LHCN-M2 (cell line): ENCODE measurements around the gene KCNS3. TPM values are rescaled to one million over a fixed set of nuclear protein-coding genes. Genes with fewer than 3 reads are reported as not detected.
"Not testable (repeated sequence)": the region's sequence is repeated elsewhere in the genome, so short reads cannot be mapped to it uniquely, and the experiment has no call there.

Experiments
- DNase-seq: peaks from one replicate; pipeline ENCODE4 v3.0.0-alpha.2; 2012; ENCODE audit warnings: low read depth
- total RNA-seq: library from RNA; depleted of rRNA; stranded (reverse); fragments of >200 nt; gene quantifications from 2 replicates; pipeline ENCODE4 v1.2.3, GENCODE V29; 2014

Gene KCNS3
- total RNA-seq, 1 experiment from 2014 or later: 1.1 TPM

- no peak for DNase-seq
Observed at GRCh38 chr2:17943444-17943843, 65.0 kb downstream of the KCNS3 start.

- DNase-seq: no peak
Observed at GRCh38 chr2:17947113-17947512, 68.6 kb downstream of the KCNS3 start.

- no peak for DNase-seq
Observed at GRCh38 chr2:17950006-17950405, 71.5 kb downstream of the KCNS3 start.

- DNase-seq: no peak
Observed at GRCh38 chr2:17951563-17951962, 73.1 kb downstream of the KCNS3 start.

GRCh38 chr2:17958466-17959092 lies 80.1 kb downstream of the KCNS3 start:
- no peak for DNase-seq

- DNase-seq: no peak
Observed at GRCh38 chr2:17959356-17959755, 80.9 kb downstream of the KCNS3 start.

- no peak for DNase-seq
Observed at GRCh38 chr2:17959833-17960232, 81.4 kb downstream of the KCNS3 start.

GRCh38 chr2:17960925-17961324 lies 82.5 kb downstream of the KCNS3 start:
- DNase-seq: no peak

- DNase-seq: no peak
Observed at GRCh38 chr2:17961789-17962188, 83.3 kb downstream of the KCNS3 start.

- DNase-seq: peak; percentile 30
Observed at GRCh38 chr2:17962876-17963275, 84.4 kb downstream of the KCNS3 start.

- DNase-seq: not testable (repeated sequence)
Observed at GRCh38 chr2:17963571-17963970, 85.1 kb downstream of the KCNS3 start.

GRCh38 chr2:17965196-17965595 lies 86.7 kb downstream of the KCNS3 start:
- no peak for DNase-seq

GRCh38 chr2:17966798-17967197 lies 88.3 kb downstream of the KCNS3 start:
- no peak for DNase-seq

- DNase-seq: peak; percentile 29
Observed at GRCh38 chr2:17969661-17970060, 91.2 kb downstream of the KCNS3 start.

GRCh38 chr2:17971531-17972125 lies 93.2 kb downstream of the KCNS3 start:
- no peak for DNase-seq

GRCh38 chr2:17972991-17973390 lies 94.5 kb downstream of the KCNS3 start:
- DNase-seq: no peak

- no peak for DNase-seq
Observed at GRCh38 chr2:17975401-17975800, 96.9 kb downstream of the KCNS3 start.

- DNase-seq: peak; percentile 99
Observed at GRCh38 chr2:17976871-17977746, 98.6 kb downstream of the KCNS3 start.

GRCh38 chr2:17979707-17980106 lies 101.2 kb downstream of the KCNS3 start:
- peak; percentile 47 for DNase-seq

GRCh38 chr2:17981936-17982335 lies 103.5 kb downstream of the KCNS3 start:
- no peak for DNase-seq
